H9 (cell line): ENCODE results near the gene VOPP1. TPM values are rescaled to one million over a fixed set of nuclear protein-coding genes. Genes with fewer than 3 reads are reported as not detected.

Source experiments
- DNase-seq: peaks from one replicate; pipeline ENCODE4 v3.0.0-alpha.2; 2017
- H2AFZ ChIP-seq: one replicate; pipeline ENCODE4 v1.6.1; 2013; ENCODE audit warnings: mild to moderate bottlenecking, low read length, control low read depth, moderate library complexity
- H2AK5ac ChIP-seq: 2 replicates; pipeline ENCODE4 v1.6.1; 2013; ENCODE audit warnings: low read length, control low read depth, mixed read lengths; ENCODE audit not compliant: insufficient read length
- H2BK120ac ChIP-seq: one replicate; pipeline ENCODE4 v1.6.1; 2013; ENCODE audit warnings: low read depth, mild to moderate bottlenecking, low read length, control low read depth, inconsistent platforms; ENCODE audit not compliant: poor library complexity, severe bottlenecking
- H2BK12ac ChIP-seq: 2 replicates; pipeline ENCODE4 v1.6.1; 2013; ENCODE audit warnings: low read length, control low read depth, mixed read lengths, low read depth; ENCODE audit not compliant: insufficient read length
- H2BK15ac ChIP-seq: 2 replicates; pipeline ENCODE4 v1.6.1; 2013; ENCODE audit warnings: low read depth, low read length, control low read depth
- H2BK20ac ChIP-seq: one replicate; pipeline ENCODE4 v1.6.1; 2013; ENCODE audit warnings: low read depth, mild to moderate bottlenecking, low read length, control low read depth, inconsistent platforms; ENCODE audit not compliant: poor library complexity, severe bottlenecking
- H2BK5ac ChIP-seq: 2 replicates; pipeline ENCODE4 v1.6.1; 2013; ENCODE audit warnings: low read length, control low read depth, mixed read lengths; ENCODE audit not compliant: insufficient read length
- H3K14ac ChIP-seq: 2 replicates; pipeline ENCODE4 v1.6.1; 2013; ENCODE audit warnings: low read length, control low read depth; ENCODE audit not compliant: insufficient read depth
- H3K18ac ChIP-seq: 2 replicates; pipeline ENCODE4 v1.6.1; 2013; ENCODE audit warnings: low read depth, mild to moderate bottlenecking, mixed read lengths, low read length, control low read depth; ENCODE audit not compliant: insufficient read length
- H3K23ac ChIP-seq: 2 replicates; pipeline ENCODE4 v1.6.1; 2013; ENCODE audit warnings: low read length, control low read depth, mixed read lengths, low read depth; ENCODE audit not compliant: insufficient read length
- H3K23me2 ChIP-seq: 2 replicates; pipeline ENCODE4 v1.6.1; 2013; ENCODE audit warnings: low read depth, mild to moderate bottlenecking, mixed read lengths, low read length, control low read depth; ENCODE audit not compliant: insufficient read length, poor library complexity, severe bottlenecking
- H3K27ac ChIP-seq: 2 replicates; pipeline ENCODE4 v1.5.1; 2013; ENCODE audit warnings: low read length, control low read depth, mixed read lengths, low read depth; ENCODE audit not compliant: insufficient read length
- H3K27me3 ChIP-seq: 2 replicates; pipeline ENCODE4 v1.6.1; 2013; ENCODE audit warnings: low read length, control low read depth, inconsistent platforms; ENCODE audit not compliant: insufficient read depth
- H3K4ac ChIP-seq: 2 replicates; pipeline ENCODE4 v1.6.1; 2013; ENCODE audit warnings: low read depth, mild to moderate bottlenecking, control low read depth, inconsistent platforms, low read length, moderate library complexity
- H3K4me1 ChIP-seq: 2 replicates; pipeline ENCODE4 v1.6.1; 2013; ENCODE audit warnings: low read length, control low read depth, inconsistent platforms; ENCODE audit not compliant: insufficient read depth
- H3K4me2 ChIP-seq: 2 replicates; pipeline ENCODE4 v1.6.1; 2013; ENCODE audit warnings: low read length, control low read depth, mixed read lengths; ENCODE audit not compliant: insufficient read length, insufficient read depth
- H3K56ac ChIP-seq: 2 replicates; pipeline ENCODE4 v1.6.1; 2013; ENCODE audit warnings: low read depth, mild to moderate bottlenecking, mixed read lengths, low read length, control low read depth; ENCODE audit not compliant: insufficient read length
- H3K79me1 ChIP-seq: 2 replicates; pipeline ENCODE4 v1.6.1; 2013; ENCODE audit warnings: low read depth, mild to moderate bottlenecking, moderate library complexity, low read length, control low read depth, inconsistent platforms; ENCODE audit not compliant: insufficient read depth, poor library complexity, severe bottlenecking
- H3K79me2 ChIP-seq: 2 replicates; pipeline ENCODE4 v1.6.1; 2013; ENCODE audit warnings: low read length, control low read depth, inconsistent platforms; ENCODE audit not compliant: insufficient read depth
- H3K9ac ChIP-seq: 2 replicates; pipeline ENCODE4 v1.6.1; 2013; ENCODE audit warnings: low read length, control low read depth, mixed read lengths; ENCODE audit not compliant: insufficient read length; ENCODE audit errors: extremely low read depth
- H3K9me3 ChIP-seq: one replicate; pipeline ENCODE4 v1.6.1; 2013; ENCODE audit warnings: low read depth, low read length, inconsistent platforms; ENCODE audit not compliant: control insufficient read depth
- H3T11ph ChIP-seq: one replicate; pipeline ENCODE4 v1.6.1; 2013; ENCODE audit warnings: mild to moderate bottlenecking, low read length, control low read depth, inconsistent platforms
- H4K20me1 ChIP-seq: one replicate; pipeline ENCODE4 v1.6.1; 2013; ENCODE audit not compliant: control insufficient read depth, insufficient read length, insufficient read depth
- H4K5ac ChIP-seq: 2 replicates; pipeline ENCODE4 v1.6.1; 2013; ENCODE audit warnings: low read depth, mild to moderate bottlenecking, mixed read lengths, low read length, control low read depth; ENCODE audit not compliant: insufficient read length
- H4K8ac ChIP-seq: replicated peaks from 2 replicates; pipeline ENCODE4 v1.6.1; 2013; ENCODE audit warnings: low read length, control low read depth, mixed read lengths, low read depth; ENCODE audit not compliant: insufficient read length
- H4K91ac ChIP-seq: 2 replicates; pipeline ENCODE4 v1.6.1; 2013; ENCODE audit warnings: low read depth, mild to moderate bottlenecking, moderate library complexity, mixed read lengths, low read length, control low read depth; ENCODE audit not compliant: insufficient read length
- H3K27ac Mint-ChIP-seq, 3 experiments: 2 replicates in 2 of 3; 3 replicates in 1 of 3; pipeline ENCODE4 v1.8.0; 2020 to 2021; ENCODE audit warnings: mixed read lengths in 3 of 3, mild to moderate bottlenecking in 1 of 3, moderate library complexity in 1 of 3
- H3K27me3 Mint-ChIP-seq: 2 replicates; pipeline ENCODE4 v1.8.0; 2021; ENCODE audit warnings: low read depth, mild to moderate bottlenecking, moderate library complexity, mixed read lengths
- H3K36me3 Mint-ChIP-seq, 3 experiments: 2 replicates in 2 of 3; 3 replicates in 1 of 3; pipeline ENCODE4 v1.8.0; 2020 to 2021; ENCODE audit warnings: low read depth in 3 of 3, mixed read lengths in 3 of 3; ENCODE audit not compliant: insufficient read depth in 1 of 3
- H3K4me1 Mint-ChIP-seq, 2 experiments: 2 replicates each; pipeline ENCODE4 v1.8.0; 2020; ENCODE audit warnings: mixed read lengths in 2 of 2
- H3K4me3 Mint-ChIP-seq, 2 experiments: 2 replicates in 1 of 2; 3 replicates in 1 of 2; pipeline ENCODE4 v1.8.0; 2020 to 2021; ENCODE audit warnings: mild to moderate bottlenecking in 2 of 2, mixed read lengths in 2 of 2, moderate library complexity in 1 of 2
- H3K9me3 Mint-ChIP-seq, 2 experiments: 2 replicates in 1 of 2; 3 replicates in 1 of 2; pipeline ENCODE4 v1.8.0; 2020; ENCODE audit warnings: mild to moderate bottlenecking in 2 of 2, mixed read lengths in 2 of 2, moderate library complexity in 1 of 2
- WGBS: extraction: QIAGEN DNeasy Blood & Tissue Kit; methylation state at CpG from one replicate; pipeline ENCODE4 v1.1.7; 2013; ENCODE audit warnings: missing lambda C conversion rate, low lambda C conversion rate, mixed read lengths; ENCODE audit not compliant: insufficient read length; ENCODE audit errors: extremely low coverage; 5-methylcytosine and 5-hydroxymethylcytosine counted together
- total RNA-seq: library from RNA; stranded (reverse); gene quantifications from 2 replicates; pipeline ENCODE4 v1.2.1, GENCODE V29; 2021
- TF ChIP-seq, protein P1 (sequence below): fragments of 200-600 bp; sonication (generic); conservative IDR thresholded peaks from 3 replicates; pipeline ENCODE4 v1.8.0; 2021; ENCODE audit warnings: antibody characterized with exemption, mild to moderate bottlenecking

VOPP1 gene
- total RNA-seq, 1 experiment from 2014 or later: 55.7 TPM

DNA sequence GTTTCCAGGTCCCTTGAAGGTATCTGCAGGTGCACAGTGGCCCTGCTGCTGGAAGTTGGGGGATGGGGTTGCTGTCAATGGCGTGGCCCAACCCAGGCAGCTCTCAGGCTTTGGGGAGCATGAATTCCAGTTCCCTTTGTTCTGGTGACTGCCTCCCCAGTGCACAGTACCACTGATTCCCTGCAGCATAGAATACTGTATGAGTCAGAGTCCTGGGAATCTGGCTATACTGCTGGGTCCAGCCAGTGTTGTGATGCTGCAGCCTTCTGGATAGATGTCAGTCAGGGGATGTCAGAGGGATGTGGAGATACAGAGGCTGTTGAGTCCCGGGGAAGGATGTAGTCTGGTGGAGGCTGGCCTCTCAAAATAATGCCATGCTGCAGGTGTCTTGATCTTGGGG, 107.9 kb downstream of the VOPP1 start:
- no peak overlapping the region for H3K27ac ChIP-seq
- no peak overlapping the region for H3K56ac ChIP-seq
- Mint-ChIP-seq H3K36me3 (peaks cover 61 to 79% (median 62%) of the 10 kb centered on the region in 3 experiments), H3K27me3 (peaks cover 15% of the 10 kb centered on the region), H3K4me3 (no peak overlapping the region), H3K9me3 (peaks cover 64 to 77% of the 10 kb centered on the region in 2 experiments), H3K4me1 (no peaks in the 10 kb centered on the region), H3K27ac (no peak overlapping the region)
- no peak overlapping the region for H3T11ph ChIP-seq
- H2BK15ac ChIP-seq: no peak overlapping the region
- H3K4ac ChIP-seq: no peak overlapping the region
- H3K4me2 ChIP-seq: no peak overlapping the region
- H4K8ac ChIP-seq: no peak overlapping the region
- no CpG with 5 or more reads among the region's 2 CpGs for WGBS
- DNase-seq: no peak
- H3K79me2 ChIP-seq: no peaks in the 10 kb centered on the region
- no peaks in the 10 kb centered on the region for H3K23me2 ChIP-seq
- H3K27me3 ChIP-seq: no peaks in the 10 kb centered on the region
- H3K9me3 ChIP-seq: peaks cover 11% of the 10 kb centered on the region
- no peak overlapping the region for H4K91ac ChIP-seq
- no peaks in the 10 kb centered on the region for H4K20me1 ChIP-seq
- no peak overlapping the region for H2BK5ac ChIP-seq
- no peak overlapping the region for H3K18ac ChIP-seq
- no peaks in the 10 kb centered on the region for H3K79me1 ChIP-seq
- no peak overlapping the region for H2AK5ac ChIP-seq
- no peak overlapping the region for H3K14ac ChIP-seq
- no peak overlapping the region for H2BK120ac ChIP-seq
- H2AFZ ChIP-seq: no peak overlapping the region
- TF ChIP-seq, protein P1, sequence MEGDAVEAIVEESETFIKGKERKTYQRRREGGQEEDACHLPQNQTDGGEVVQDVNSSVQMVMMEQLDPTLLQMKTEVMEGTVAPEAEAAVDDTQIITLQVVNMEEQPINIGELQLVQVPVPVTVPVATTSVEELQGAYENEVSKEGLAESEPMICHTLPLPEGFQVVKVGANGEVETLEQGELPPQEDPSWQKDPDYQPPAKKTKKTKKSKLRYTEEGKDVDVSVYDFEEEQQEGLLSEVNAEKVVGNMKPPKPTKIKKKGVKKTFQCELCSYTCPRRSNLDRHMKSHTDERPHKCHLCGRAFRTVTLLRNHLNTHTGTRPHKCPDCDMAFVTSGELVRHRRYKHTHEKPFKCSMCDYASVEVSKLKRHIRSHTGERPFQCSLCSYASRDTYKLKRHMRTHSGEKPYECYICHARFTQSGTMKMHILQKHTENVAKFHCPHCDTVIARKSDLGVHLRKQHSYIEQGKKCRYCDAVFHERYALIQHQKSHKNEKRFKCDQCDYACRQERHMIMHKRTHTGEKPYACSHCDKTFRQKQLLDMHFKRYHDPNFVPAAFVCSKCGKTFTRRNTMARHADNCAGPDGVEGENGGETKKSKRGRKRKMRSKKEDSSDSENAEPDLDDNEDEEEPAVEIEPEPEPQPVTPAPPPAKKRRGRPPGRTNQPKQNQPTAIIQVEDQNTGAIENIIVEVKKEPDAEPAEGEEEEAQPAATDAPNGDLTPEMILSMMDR: no peak
- H3K23ac ChIP-seq: no peak overlapping the region
- no peak overlapping the region for H2BK20ac ChIP-seq
- H4K5ac ChIP-seq: no peak overlapping the region
- no peak overlapping the region for H3K9ac ChIP-seq
- no peak overlapping the region for H2BK12ac ChIP-seq
- no peaks in the 10 kb centered on the region for H3K4me1 ChIP-seq
